Stimulated activated CD8-positive, alpha-beta memory T cell treated with anti-CD3 and anti-CD28 coated beads, Interleukin-2, amount 100 ng/mL, for 1 hour (primary cell): Measurements from ENCODE around the gene LOXHD1.

Experiments used
- DNase-seq, 2 donors: peaks; one replicate each; pipeline ENCODE4 v3.0.0-alpha.2; 2020; ENCODE audit warnings: low read depth in 2 of 2

Gene LOXHD1

GRCh38 chr18:46477425-46478011 is 179.5 kb downstream of the LOXHD1 start:
- no peak for DNase-seq

GRCh38 chr18:46475390-46475752 is 181.6 kb downstream of the LOXHD1 start:
- no peak for DNase-seq

GRCh38 chr18:46474487-46475389 is 182.3 kb downstream of the LOXHD1 start:
- no peak for DNase-seq

GRCh38 chr18:46471809-46472498 is 185.1 kb downstream of the LOXHD1 start:
- DNase-seq = no peak

GRCh38 chr18:46470714-46471113 is 186.3 kb downstream of the LOXHD1 start:
- no peak for DNase-seq

GRCh38 chr18:46469186-46469915 is 187.7 kb downstream of the LOXHD1 start:
- no peak for DNase-seq

- DNase-seq = no peak
These were observed 188.4 kb downstream of the LOXHD1 start for GRCh38 chr18:46468426-46469180.

GRCh38 chr18:46466234-46467160 is 190.5 kb downstream of the LOXHD1 start:
- DNase-seq = no peak

- DNase-seq = no peak
These were observed 191.9 kb downstream of the LOXHD1 start for GRCh38 chr18:46464926-46465655.

GRCh38 chr18:46462523-46462922 is 194.5 kb downstream of the LOXHD1 start:
- no peak for DNase-seq

- DNase-seq = no peak
These were observed 195.0 kb downstream of the LOXHD1 start for GRCh38 chr18:46461993-46462392.

- DNase-seq = no peak
These were observed 196.3 kb downstream of the LOXHD1 start for GRCh38 chr18:46460754-46461153.

- no peak for DNase-seq
These were observed 197.1 kb downstream of the LOXHD1 start for GRCh38 chr18:46459789-46460455.

- no peak for DNase-seq
These were observed 198.5 kb downstream of the LOXHD1 start for GRCh38 chr18:46458472-46458871.

GRCh38 chr18:46456691-46457090 is 200.3 kb downstream of the LOXHD1 start:
- no peak for DNase-seq

- no peak for DNase-seq
These were observed 204.2 kb downstream of the LOXHD1 start for GRCh38 chr18:46452820-46453219.

GRCh38 chr18:46449499-46449898 is 207.5 kb downstream of the LOXHD1 start:
- no peak for DNase-seq

- no peak for DNase-seq
These were observed 208.0 kb downstream of the LOXHD1 start for GRCh38 chr18:46449033-46449432.

GRCh38 chr18:46448347-46448746 is 208.7 kb downstream of the LOXHD1 start:
- DNase-seq = no peak
